Neuron (in vitro differentiated cells): Measurements from ENCODE around the gene NME3.
"Not testable (repeated sequence)": the region's sequence is repeated elsewhere in the genome, so short reads cannot be mapped to it uniquely, and the experiment has no call there.

Source experiments
- H2AFZ ChIP-seq: one replicate; pipeline ENCODE4 v1.6.1; 2013; ENCODE audit warnings: low read depth, mild to moderate bottlenecking, inconsistent platforms, low read length, moderate library complexity
- H3K27me3 ChIP-seq: one replicate; pipeline ENCODE4 v1.6.1; 2013; ENCODE audit warnings: low read length; ENCODE audit not compliant: insufficient read depth
- H3K36me3 ChIP-seq: one replicate; pipeline ENCODE4 v1.6.1; 2013; ENCODE audit warnings: low read length; ENCODE audit not compliant: insufficient read depth
- H3K4me1 ChIP-seq: one replicate; pipeline ENCODE4 v1.6.1; 2013; ENCODE audit warnings: low read length; ENCODE audit not compliant: insufficient read depth
- H3K4me3 ChIP-seq: 2 replicates; pipeline ENCODE4 v1.5.1; 2013; ENCODE audit warnings: mild to moderate bottlenecking, low read length, moderate library complexity
- H3K9me3 ChIP-seq: one replicate; pipeline ENCODE4 v1.6.1; 2013; ENCODE audit warnings: low read length

NME3 gene

GRCh38 chr16:1740781-1741490 lies 30.4 kb downstream of the NME3 start:
- Histone ChIP-seq H2AFZ (no peak overlapping the region), H3K9me3 (peaks cover 3% of the 10 kb centered on the region), H3K4me1 (no peaks in the 10 kb centered on the region), H3K36me3 (peaks cover 19% of the 10 kb centered on the region), H3K4me3 (no peak overlapping the region), H3K27me3 (no peaks in the 10 kb centered on the region)

- H3K4me1 ChIP-seq: no peaks in the 10 kb centered on the region
- no peaks in the 10 kb centered on the region for H3K27me3 ChIP-seq
- peaks cover 15% of the 10 kb centered on the region for H3K36me3 ChIP-seq
- no peak overlapping the region for H2AFZ ChIP-seq
- H3K4me3 ChIP-seq: no peak overlapping the region
- H3K9me3 ChIP-seq: peaks cover 9% of the 10 kb centered on the region
Observed at GRCh38 chr16:1740234-1740633, 31.1 kb downstream of the NME3 start.

GRCh38 chr16:1734816-1735215 lies 36.5 kb downstream of the NME3 start:
- peaks cover 37% of the 10 kb centered on the region for H3K36me3 ChIP-seq
- H3K9me3 ChIP-seq: peaks cover 13% of the 10 kb centered on the region
- H3K4me3 ChIP-seq: no peak overlapping the region
- no peak overlapping the region for H2AFZ ChIP-seq
- H3K4me1 ChIP-seq: no peaks in the 10 kb centered on the region
- no peaks in the 10 kb centered on the region for H3K27me3 ChIP-seq

- H2AFZ ChIP-seq: no peak overlapping the region
- peaks cover 13% of the 10 kb centered on the region for H3K9me3 ChIP-seq
- peaks cover 43% of the 10 kb centered on the region for H3K36me3 ChIP-seq
- no peaks in the 10 kb centered on the region for H3K4me1 ChIP-seq
- no peak overlapping the region for H3K4me3 ChIP-seq
- no peaks in the 10 kb centered on the region for H3K27me3 ChIP-seq
Observed at GRCh38 chr16:1734123-1734522, 37.2 kb downstream of the NME3 start.

- H2AFZ ChIP-seq, H3K4me3 ChIP-seq, H3K27me3 ChIP-seq, H3K4me1 ChIP-seq: not testable (repeated sequence)
- Histone ChIP-seq H3K36me3 (peaks cover 57% of the 10 kb centered on the region), H3K9me3 (peaks cover 10% of the 10 kb centered on the region)
Observed at GRCh38 chr16:1732551-1732987, 38.8 kb downstream of the NME3 start.

GRCh38 chr16:1732071-1732470 lies 39.3 kb downstream of the NME3 start:
- no peaks in the 10 kb centered on the region for H3K27me3 ChIP-seq

GRCh38 chr16:1731603-1732002 lies 39.7 kb downstream of the NME3 start:
- Histone ChIP-seq H3K4me3 (no peak overlapping the region), H3K36me3 (peaks cover 67% of the 10 kb centered on the region), H3K27me3 (no peaks in the 10 kb centered on the region), H2AFZ (no peak overlapping the region), H3K4me1 (no peaks in the 10 kb centered on the region), H3K9me3 (peaks cover 10% of the 10 kb centered on the region)

More at GRCh38 chr16:1732071-1732470, 39.3 kb downstream of the NME3 start:
- H3K4me3 ChIP-seq: no peak overlapping the region
- H3K9me3 ChIP-seq: peaks cover 10% of the 10 kb centered on the region
- H3K36me3 ChIP-seq: peaks cover 62% of the 10 kb centered on the region
- H2AFZ ChIP-seq: no peak overlapping the region
- H3K4me1 ChIP-seq: no peaks in the 10 kb centered on the region

GRCh38 chr16:1731073-1731472 lies 40.3 kb downstream of the NME3 start:
- Histone ChIP-seq H3K9me3 (peaks cover 10% of the 10 kb centered on the region), H3K4me1 (no peaks in the 10 kb centered on the region), H2AFZ (no peak overlapping the region), H3K4me3 (no peak overlapping the region), H3K36me3 (peaks cover 71% of the 10 kb centered on the region), H3K27me3 (no peaks in the 10 kb centered on the region)

- no peaks in the 10 kb centered on the region for H3K27me3 ChIP-seq
- H3K4me1 ChIP-seq: no peaks in the 10 kb centered on the region
- no peaks in the 10 kb centered on the region for H3K9me3 ChIP-seq
- no peak overlapping the region for H2AFZ ChIP-seq
- H3K4me3 ChIP-seq: no peak overlapping the region
- peaks cover 72% of the 10 kb centered on the region for H3K36me3 ChIP-seq
Observed at GRCh38 chr16:1729445-1729844, 41.9 kb downstream of the NME3 start.

- Histone ChIP-seq H3K4me1 (no peaks in the 10 kb centered on the region), H3K36me3 (peaks cover 71% of the 10 kb centered on the region), H3K4me3 (no peak overlapping the region), H3K9me3 (no peaks in the 10 kb centered on the region), H2AFZ (no peak overlapping the region), H3K27me3 (no peaks in the 10 kb centered on the region)
Observed at GRCh38 chr16:1729026-1729425, 42.3 kb downstream of the NME3 start.

GRCh38 chr16:1727651-1728624 lies 43.4 kb downstream of the NME3 start:
- Histone ChIP-seq H3K4me3 (no peak overlapping the region), H3K9me3 (no peaks in the 10 kb centered on the region), H2AFZ (no peak overlapping the region), H3K27me3 (no peaks in the 10 kb centered on the region), H3K36me3 (peaks cover 61% of the 10 kb centered on the region), H3K4me1 (no peaks in the 10 kb centered on the region)

- Histone ChIP-seq H3K36me3 (peaks cover 51% of the 10 kb centered on the region), H2AFZ (no peak overlapping the region), H3K4me1 (no peaks in the 10 kb centered on the region), H3K27me3 (no peaks in the 10 kb centered on the region), H3K4me3 (no peak overlapping the region), H3K9me3 (no peaks in the 10 kb centered on the region)
Observed at GRCh38 chr16:1726661-1727502, 44.5 kb downstream of the NME3 start.
